ENCODE data around the gene ZNHIT1.

GRCh38 chr7:101233907-101234547 lies 16.1 kb downstream of the ZNHIT1 start:
- TF ChIP-seq EP300 (IDR thresholded peaks at IDR 0.05) (no peak), POLR2AphosphoS5 (IDR thresholded peaks at IDR 0.05) (no peak)
- TF ChIP-seq, protein P1, sequence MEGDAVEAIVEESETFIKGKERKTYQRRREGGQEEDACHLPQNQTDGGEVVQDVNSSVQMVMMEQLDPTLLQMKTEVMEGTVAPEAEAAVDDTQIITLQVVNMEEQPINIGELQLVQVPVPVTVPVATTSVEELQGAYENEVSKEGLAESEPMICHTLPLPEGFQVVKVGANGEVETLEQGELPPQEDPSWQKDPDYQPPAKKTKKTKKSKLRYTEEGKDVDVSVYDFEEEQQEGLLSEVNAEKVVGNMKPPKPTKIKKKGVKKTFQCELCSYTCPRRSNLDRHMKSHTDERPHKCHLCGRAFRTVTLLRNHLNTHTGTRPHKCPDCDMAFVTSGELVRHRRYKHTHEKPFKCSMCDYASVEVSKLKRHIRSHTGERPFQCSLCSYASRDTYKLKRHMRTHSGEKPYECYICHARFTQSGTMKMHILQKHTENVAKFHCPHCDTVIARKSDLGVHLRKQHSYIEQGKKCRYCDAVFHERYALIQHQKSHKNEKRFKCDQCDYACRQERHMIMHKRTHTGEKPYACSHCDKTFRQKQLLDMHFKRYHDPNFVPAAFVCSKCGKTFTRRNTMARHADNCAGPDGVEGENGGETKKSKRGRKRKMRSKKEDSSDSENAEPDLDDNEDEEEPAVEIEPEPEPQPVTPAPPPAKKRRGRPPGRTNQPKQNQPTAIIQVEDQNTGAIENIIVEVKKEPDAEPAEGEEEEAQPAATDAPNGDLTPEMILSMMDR (IDR thresholded peaks at IDR 0.05) = no peak
